ENCODE results near the gene DTX3L.

DNA sequence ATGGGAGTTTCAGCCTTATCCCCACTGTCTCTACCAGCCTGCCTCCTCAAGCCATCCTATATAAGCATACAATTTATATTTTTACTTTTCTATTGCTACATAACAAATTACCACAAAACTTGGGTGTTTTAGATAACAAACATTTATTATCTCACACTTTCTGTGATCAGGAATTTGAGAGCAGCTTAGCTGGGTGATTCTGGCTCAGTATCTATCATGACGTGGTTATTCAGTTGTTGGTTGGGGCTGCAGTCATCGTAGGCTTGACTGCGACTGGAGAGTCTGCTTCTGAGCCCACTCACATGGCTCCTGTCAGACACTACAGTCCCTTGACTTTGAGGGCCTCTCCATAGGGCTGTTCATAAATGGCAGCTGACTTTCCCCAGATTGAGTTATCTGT is 34.0 kb downstream of the DTX3L start:
- TF ChIP-seq, protein P1, sequence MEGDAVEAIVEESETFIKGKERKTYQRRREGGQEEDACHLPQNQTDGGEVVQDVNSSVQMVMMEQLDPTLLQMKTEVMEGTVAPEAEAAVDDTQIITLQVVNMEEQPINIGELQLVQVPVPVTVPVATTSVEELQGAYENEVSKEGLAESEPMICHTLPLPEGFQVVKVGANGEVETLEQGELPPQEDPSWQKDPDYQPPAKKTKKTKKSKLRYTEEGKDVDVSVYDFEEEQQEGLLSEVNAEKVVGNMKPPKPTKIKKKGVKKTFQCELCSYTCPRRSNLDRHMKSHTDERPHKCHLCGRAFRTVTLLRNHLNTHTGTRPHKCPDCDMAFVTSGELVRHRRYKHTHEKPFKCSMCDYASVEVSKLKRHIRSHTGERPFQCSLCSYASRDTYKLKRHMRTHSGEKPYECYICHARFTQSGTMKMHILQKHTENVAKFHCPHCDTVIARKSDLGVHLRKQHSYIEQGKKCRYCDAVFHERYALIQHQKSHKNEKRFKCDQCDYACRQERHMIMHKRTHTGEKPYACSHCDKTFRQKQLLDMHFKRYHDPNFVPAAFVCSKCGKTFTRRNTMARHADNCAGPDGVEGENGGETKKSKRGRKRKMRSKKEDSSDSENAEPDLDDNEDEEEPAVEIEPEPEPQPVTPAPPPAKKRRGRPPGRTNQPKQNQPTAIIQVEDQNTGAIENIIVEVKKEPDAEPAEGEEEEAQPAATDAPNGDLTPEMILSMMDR (IDR thresholded peaks at IDR 0.05), result no peak
- no peak for TF ChIP-seq POLR2A (IDR thresholded peaks at IDR 0.05)
